Gastroesophageal sphincter (tissue), 3 donors: ENCODE data around the gene OSBPL1A.

Source experiments
- EP300 ChIP-seq: sonication (generic); formaldehyde crosslinking; IDR thresholded peaks from one replicate; pipeline ENCODE4 v1.6.1; 2017; ENCODE audit warnings: antibody characterized with exemption, mild to moderate bottlenecking
- POLR2A ChIP-seq, 2 donors: fragments of 450-650 bp; IDR thresholded peaks; one replicate each; pipeline ENCODE4 v1.6.1; 2017; ENCODE audit warnings: antibody characterized with exemption in 2 of 2, mild to moderate bottlenecking in 2 of 2, moderate library complexity in 1 of 2
- POLR2AphosphoS5 ChIP-seq: sonication (generic); formaldehyde crosslinking; IDR thresholded peaks from one replicate; pipeline ENCODE4 v1.6.1; 2017; ENCODE audit warnings: antibody characterized with exemption
- TF ChIP-seq, protein P1 (sequence below), 4 experiments: fragments of 200-600 bp in 2 of 4; fragments of 450-650 bp in 2 of 4; sonication (generic) in 1 of 4; IDR thresholded peaks; one replicate each; pipeline ENCODE4 v1.5.1; 2017 to 2019; ENCODE audit warnings: antibody characterized with exemption in 4 of 4, mild to moderate bottlenecking in 2 of 4, moderate library complexity in 2 of 4

DNA sequence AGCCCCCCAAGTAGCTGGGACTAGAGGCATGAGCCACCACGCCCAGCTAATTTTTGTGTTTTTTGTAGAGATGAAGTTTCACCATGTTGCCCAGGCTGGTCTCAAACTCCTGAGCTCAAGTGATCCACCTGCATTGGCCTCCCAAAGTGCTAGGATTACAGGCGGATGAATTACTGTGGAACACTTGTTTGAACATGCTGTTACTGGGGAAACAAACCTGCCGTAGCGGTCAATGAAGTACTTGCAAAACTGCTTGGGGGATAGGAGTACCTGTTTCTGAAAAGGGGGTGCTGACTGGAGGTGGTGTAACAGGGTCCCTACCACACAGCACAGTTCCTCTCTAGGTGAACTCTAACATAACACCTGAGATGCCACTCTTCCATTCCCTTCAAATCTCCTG lies 22.9 kb upstream of the OSBPL1A start:
- TF ChIP-seq, protein P1, sequence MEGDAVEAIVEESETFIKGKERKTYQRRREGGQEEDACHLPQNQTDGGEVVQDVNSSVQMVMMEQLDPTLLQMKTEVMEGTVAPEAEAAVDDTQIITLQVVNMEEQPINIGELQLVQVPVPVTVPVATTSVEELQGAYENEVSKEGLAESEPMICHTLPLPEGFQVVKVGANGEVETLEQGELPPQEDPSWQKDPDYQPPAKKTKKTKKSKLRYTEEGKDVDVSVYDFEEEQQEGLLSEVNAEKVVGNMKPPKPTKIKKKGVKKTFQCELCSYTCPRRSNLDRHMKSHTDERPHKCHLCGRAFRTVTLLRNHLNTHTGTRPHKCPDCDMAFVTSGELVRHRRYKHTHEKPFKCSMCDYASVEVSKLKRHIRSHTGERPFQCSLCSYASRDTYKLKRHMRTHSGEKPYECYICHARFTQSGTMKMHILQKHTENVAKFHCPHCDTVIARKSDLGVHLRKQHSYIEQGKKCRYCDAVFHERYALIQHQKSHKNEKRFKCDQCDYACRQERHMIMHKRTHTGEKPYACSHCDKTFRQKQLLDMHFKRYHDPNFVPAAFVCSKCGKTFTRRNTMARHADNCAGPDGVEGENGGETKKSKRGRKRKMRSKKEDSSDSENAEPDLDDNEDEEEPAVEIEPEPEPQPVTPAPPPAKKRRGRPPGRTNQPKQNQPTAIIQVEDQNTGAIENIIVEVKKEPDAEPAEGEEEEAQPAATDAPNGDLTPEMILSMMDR (IDR thresholded peaks at IDR 0.05) = no peak
- TF ChIP-seq POLR2A (IDR thresholded peaks at IDR 0.05) (no peak), EP300 (no peak), POLR2AphosphoS5 (no peak)
